ENCODE measurements around the gene ADGRL2.

GRCh38 chr1:81920886-81921285 lies 120.2 kb downstream of the ADGRL2 start:
- TF ChIP-seq EZH2phosphoT487 (IDR thresholded peaks at IDR 0.05; ENCODE audit: borderline replicate concordance, low read depth) (no peak), RAD21 (IDR thresholded peaks at IDR 0.05; ENCODE audit: low read length) (no peak), CTCF (IDR thresholded peaks at IDR 0.05) (no peak), RCOR1 (IDR thresholded peaks at IDR 0.05; ENCODE audit: low read length) (no peak), POLR2AphosphoS5 (IDR thresholded peaks at IDR 0.05; ENCODE audit: low read depth, low read length) (no peak), GABPA (IDR thresholded peaks at IDR 0.05; ENCODE audit: low read depth) (no peak)

Measured in SK-N-SH (cell line).